ENCODE results near the gene OLFML2A.

Gene OLFML2A

GRCh38 chr9:124818431-124819281, 41.7 kb downstream of the OLFML2A start (continued):
- TF ChIP-seq ZNF658 (tag by site-specific recombination; IDR thresholded peaks at IDR 0.05): no peak
- peak; percentile 37; the same call in 1 of the 2 replicates for TF ChIP-seq EGR2 (tag by site-specific recombination; IDR thresholded peaks at IDR 0.05; ENCODE audit: low read depth)
- TF ChIP-seq ZNF585B (tag by site-specific recombination; IDR thresholded peaks at IDR 0.05): no peak
- peak; percentile 88; the same call in 1 of the 2 replicates for TF ChIP-seq ZBTB17 (tag by site-specific recombination; IDR thresholded peaks at IDR 0.05)
- no peak for TF ChIP-seq ZNF544 (tag by site-specific recombination; IDR thresholded peaks at IDR 0.05)
- TF ChIP-seq GLI4 (tag by site-specific recombination; IDR thresholded peaks at IDR 0.05): no peak
- no peak for TF ChIP-seq ATF2 (tag by site-specific recombination; IDR thresholded peaks at IDR 0.05; ENCODE audit: low read depth)
- TF ChIP-seq ZNF311 (tag by site-specific recombination; IDR thresholded peaks at IDR 0.05; ENCODE audit: borderline replicate concordance): no peak
- TF ChIP-seq ZNF280D (tag by site-specific recombination; IDR thresholded peaks at IDR 0.05): no peak
- TF ChIP-seq KLF9 (tag by site-specific recombination; IDR thresholded peaks at IDR 0.05; ENCODE audit: low read depth): 0 out of 2 replicates have a peak, but pooled peaks have one; percentile 21
- TF ChIP-seq, protein P1, sequence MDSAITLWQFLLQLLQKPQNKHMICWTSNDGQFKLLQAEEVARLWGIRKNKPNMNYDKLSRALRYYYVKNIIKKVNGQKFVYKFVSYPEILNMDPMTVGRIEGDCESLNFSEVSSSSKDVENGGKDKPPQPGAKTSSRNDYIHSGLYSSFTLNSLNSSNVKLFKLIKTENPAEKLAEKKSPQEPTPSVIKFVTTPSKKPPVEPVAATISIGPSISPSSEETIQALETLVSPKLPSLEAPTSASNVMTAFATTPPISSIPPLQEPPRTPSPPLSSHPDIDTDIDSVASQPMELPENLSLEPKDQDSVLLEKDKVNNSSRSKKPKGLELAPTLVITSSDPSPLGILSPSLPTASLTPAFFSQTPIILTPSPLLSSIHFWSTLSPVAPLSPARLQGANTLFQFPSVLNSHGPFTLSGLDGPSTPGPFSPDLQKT (IDR thresholded peaks at IDR 0.05; ENCODE audit: borderline replicate concordance, low read depth, low read length): no peak
- TF ChIP-seq YY2 (tag by site-specific recombination; IDR thresholded peaks at IDR 0.05): no peak
- TF ChIP-seq, protein P2, sequence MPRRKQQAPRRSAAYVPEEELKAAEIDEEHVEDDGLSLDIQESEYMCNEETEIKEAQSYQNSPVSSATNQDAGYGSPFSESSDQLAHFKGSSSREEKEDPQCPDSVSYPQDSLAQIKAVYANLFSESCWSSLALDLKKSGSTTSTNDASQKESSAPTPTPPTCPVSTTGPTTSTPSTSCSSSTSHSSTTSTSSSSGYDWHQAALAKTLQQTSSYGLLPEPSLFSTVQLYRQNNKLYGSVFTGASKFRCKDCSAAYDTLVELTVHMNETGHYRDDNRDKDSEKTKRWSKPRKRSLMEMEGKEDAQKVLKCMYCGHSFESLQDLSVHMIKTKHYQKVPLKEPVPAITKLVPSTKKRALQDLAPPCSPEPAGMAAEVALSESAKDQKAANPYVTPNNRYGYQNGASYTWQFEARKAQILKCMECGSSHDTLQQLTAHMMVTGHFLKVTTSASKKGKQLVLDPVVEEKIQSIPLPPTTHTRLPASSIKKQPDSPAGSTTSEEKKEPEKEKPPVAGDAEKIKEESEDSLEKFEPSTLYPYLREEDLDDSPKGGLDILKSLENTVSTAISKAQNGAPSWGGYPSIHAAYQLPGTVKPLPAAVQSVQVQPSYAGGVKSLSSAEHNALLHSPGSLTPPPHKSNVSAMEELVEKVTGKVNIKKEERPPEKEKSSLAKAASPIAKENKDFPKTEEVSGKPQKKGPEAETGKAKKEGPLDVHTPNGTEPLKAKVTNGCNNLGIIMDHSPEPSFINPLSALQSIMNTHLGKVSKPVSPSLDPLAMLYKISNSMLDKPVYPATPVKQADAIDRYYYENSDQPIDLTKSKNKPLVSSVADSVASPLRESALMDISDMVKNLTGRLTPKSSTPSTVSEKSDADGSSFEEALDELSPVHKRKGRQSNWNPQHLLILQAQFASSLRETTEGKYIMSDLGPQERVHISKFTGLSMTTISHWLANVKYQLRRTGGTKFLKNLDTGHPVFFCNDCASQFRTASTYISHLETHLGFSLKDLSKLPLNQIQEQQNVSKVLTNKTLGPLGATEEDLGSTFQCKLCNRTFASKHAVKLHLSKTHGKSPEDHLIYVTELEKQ (tag by site-specific recombination; IDR thresholded peaks at IDR 0.05; ENCODE audit: borderline replicate concordance): no peak
- TF ChIP-seq ZNF600 (tag by site-specific recombination; IDR thresholded peaks at IDR 0.05): peak; percentile 77
- TF ChIP-seq, protein P3, sequence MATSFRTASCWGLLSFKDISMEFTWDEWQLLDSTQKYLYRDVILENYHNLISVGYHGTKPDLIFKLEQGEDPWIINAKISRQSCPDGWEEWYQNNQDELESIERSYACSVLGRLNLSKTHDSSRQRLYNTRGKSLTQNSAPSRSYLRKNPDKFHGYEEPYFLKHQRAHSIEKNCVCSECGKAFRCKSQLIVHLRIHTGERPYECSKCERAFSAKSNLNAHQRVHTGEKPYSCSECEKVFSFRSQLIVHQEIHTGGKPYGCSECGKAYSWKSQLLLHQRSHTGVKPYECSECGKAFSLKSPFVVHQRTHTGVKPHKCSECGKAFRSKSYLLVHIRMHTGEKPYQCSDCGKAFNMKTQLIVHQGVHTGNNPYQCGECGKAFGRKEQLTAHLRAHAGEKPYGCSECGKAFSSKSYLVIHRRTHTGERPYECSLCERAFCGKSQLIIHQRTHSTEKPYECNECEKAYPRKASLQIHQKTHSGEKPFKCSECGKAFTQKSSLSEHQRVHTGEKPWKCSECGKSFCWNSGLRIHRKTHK (tag by site-specific recombination; IDR thresholded peaks at IDR 0.05): no peak
- TF ChIP-seq, protein P4, sequence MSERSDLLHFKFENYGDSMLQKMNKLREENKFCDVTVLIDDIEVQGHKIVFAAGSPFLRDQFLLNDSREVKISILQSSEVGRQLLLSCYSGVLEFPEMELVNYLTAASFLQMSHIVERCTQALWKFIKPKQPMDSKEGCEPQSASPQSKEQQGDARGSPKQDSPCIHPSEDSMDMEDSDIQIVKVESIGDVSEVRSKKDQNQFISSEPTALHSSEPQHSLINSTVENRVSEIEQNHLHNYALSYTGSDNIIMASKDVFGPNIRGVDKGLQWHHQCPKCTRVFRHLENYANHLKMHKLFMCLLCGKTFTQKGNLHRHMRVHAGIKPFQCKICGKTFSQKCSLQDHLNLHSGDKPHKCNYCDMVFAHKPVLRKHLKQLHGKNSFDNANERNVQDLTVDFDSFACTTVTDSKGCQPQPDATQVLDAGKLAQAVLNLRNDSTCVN (tag by site-specific recombination; optimal IDR thresholded peaks at IDR 0.05): no peak
- no peak for TF ChIP-seq MEIS1 (CRISPR knock-in tag; IDR thresholded peaks at IDR 0.05; ENCODE audit: borderline replicate concordance)
- no peak for TF ChIP-seq ZNF660 (tag by site-specific recombination; IDR thresholded peaks at IDR 0.05)
- TF ChIP-seq KLF16 (tag by site-specific recombination; IDR thresholded peaks at IDR 0.05): no peak
- TF ChIP-seq ZNF629 (tag by site-specific recombination; IDR thresholded peaks at IDR 0.05): no peak
- TF ChIP-seq, protein P5, sequence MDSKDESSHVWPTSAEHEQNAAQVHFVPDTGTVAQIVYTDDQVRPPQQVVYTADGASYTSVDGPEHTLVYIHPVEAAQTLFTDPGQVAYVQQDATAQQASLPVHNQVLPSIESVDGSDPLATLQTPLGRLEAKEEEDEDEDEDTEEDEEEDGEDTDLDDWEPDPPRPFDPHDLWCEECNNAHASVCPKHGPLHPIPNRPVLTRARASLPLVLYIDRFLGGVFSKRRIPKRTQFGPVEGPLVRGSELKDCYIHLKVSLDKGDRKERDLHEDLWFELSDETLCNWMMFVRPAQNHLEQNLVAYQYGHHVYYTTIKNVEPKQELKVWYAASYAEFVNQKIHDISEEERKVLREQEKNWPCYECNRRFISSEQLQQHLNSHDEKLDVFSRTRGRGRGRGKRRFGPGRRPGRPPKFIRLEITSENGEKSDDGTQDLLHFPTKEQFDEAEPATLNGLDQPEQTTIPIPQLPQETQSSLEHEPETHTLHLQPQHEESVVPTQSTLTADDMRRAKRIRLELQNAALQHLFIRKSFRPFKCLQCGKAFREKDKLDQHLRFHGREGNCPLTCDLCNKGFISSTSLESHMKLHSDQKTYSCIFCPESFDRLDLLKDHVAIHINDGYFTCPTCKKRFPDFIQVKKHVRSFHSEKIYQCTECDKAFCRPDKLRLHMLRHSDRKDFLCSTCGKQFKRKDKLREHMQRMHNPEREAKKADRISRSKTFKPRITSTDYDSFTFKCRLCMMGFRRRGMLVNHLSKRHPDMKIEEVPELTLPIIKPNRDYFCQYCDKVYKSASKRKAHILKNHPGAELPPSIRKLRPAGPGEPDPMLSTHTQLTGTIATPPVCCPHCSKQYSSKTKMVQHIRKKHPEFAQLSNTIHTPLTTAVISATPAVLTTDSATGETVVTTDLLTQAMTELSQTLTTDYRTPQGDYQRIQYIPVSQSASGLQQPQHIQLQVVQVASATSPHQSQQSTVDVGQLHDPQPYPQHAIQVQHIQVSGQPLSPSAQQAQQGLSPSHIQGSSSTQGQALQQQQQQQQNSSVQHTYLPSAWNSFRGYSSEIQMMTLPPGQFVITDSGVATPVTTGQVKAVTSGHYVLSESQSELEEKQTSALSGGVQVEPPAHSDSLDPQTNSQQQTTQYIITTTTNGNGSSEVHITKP (tag by site-specific recombination; IDR thresholded peaks at IDR 0.05): peak; percentile 88
- no peak for TF ChIP-seq IKZF3 (tag by site-specific recombination; IDR thresholded peaks at IDR 0.05)
- TF ChIP-seq ZFP69B (tag by site-specific recombination; IDR thresholded peaks at IDR 0.05): no peak

All from HEK293 (cell line).